NCI-H1694 (cell line): Measurements from ENCODE around the gene PGLYRP3.

Experiments used
- DNase-seq: peaks from one replicate; lab custom pipeline; 2025; lab: John Stamatoyannopoulos, UW

Gene PGLYRP3

GRCh38 chr1:153312570-153313186 is at the start of gene PGLYRP3:
PGLYRP3 (minus strand) TSS chr1:153312952; CDS start chr1:153310665, 2,287 bp downstream.
- DNase-seq = no peak

GRCh38 chr1:153362187-153362775 is 49.5 kb upstream of the PGLYRP3 start:
- peak; percentile 83 for DNase-seq

- no peak for DNase-seq
These were observed 48.8 kb upstream of the PGLYRP3 start for GRCh38 chr1:153361480-153362109.

- DNase-seq = no peak
These were observed 48.1 kb upstream of the PGLYRP3 start for GRCh38 chr1:153360592-153361479.

- no peak for DNase-seq
These were observed 47.4 kb upstream of the PGLYRP3 start for GRCh38 chr1:153360190-153360589.

DNA sequence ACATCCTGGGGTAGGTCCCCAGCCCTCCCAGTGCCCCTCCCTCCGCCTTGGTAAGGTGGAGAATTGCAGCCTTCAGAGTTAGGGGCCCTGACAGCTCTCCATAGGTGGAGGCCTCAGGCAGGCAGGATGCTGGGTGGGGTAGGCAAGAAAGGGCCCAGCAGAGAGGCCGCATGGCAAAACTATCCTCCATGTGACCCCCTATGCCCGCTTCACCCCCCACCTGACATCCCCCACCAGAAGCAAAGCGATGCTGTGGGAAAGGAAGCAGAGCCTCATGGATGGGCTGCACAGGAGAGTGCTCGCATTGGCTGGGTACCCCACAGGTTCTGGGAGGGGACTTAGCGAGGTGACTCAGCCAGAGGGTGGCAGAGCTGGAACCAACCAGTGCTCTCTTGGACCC is 46.5 kb upstream of the PGLYRP3 start:
- DNase-seq = no peak

DNA sequence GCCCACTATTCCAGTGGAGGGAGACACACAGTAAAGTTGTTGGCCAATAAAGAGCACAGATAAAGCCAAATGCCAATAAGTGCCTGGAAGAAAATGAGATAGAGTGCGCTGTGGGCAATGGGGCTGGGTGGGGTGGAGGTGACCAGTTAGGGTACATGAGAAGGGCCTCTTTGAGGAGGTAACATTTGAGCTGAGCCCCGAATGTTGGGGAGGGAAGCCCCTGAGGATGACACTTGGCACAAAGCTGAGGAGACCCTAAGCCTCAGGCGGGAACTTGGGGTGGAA is 45.9 kb upstream of the PGLYRP3 start:
- no peak for DNase-seq

DNA sequence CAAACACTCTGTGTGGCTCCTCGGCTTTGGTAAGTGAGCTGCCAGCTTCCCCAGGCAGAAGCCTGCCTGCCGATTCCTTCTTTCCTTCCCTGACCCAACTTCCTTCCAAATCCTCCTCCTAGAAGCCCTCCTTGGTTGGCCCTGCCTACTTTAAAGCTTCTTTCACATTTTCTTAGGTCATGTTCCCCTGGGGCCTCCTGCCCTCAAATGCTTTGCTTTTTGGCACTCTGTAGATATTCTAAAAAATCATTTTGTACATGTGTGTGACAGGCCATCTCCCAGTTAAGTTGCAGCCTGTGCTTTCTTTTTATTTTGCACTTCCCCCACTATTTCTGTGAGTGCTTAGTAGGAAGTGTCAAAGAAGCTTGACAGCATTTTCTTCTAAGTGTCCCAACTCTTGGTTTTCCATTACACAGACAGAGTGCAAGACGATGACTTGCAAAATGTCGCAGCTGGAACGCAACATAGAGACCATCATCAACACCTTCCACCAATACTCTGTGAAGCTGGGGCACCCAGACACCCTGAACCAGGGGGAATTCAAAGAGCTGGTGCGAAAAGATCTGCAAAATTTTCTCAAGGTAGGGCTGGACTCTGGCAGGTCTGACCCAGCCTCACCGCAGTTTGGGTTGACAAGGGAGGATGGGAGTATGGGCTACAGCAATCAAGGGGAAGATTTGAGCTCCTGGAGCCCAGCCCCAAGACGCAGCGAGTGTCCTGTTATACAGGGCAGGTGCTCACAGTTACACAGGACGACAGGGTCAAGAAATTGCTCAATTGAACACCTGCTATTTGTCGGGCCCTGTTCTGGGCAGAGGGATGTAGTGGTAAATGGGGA is 45.3 kb upstream of the PGLYRP3 start, which contains the start of gene S100A9:
Gene S100A9 (plus strand): TSS at position 2 of the 838 bp plus-strand sequence. CDS start 430 bp downstream, at position 432.
- no peak for DNase-seq

GRCh38 chr1:153357076-153357852 is 44.5 kb upstream of the PGLYRP3 start:
- no peak for DNase-seq

DNA sequence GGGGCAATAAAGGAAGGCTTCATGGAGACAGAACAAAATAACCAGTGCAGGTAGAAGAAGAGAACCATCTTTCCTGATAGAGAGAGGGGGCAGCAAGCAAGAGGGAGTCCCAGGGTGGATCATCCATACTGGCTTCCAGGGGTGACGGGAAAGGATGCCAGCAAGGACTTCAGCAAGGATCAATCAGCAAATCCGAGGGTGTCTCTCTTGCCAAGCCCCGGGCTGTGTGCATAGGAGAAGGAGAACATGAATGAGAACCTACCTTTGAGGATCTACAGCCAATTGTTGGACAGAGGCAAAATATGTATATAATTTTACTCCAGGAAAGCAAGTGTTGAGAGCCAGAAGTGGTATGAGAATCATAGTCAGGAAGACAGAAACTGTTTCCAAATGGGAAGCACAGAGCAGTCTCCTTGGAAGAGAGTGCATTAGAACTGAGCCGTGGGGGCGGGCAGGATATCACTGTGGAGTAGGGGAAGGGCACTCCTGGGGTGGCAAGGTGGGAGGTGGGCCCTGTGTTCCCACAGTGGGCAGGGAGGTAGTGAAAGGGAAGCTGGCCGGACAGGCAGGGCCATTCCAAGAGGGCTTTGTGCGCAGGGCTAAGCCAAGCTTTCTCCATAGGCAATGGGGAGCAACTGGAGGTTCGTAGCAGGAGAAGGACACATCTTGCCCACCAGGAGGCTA is 43.8 kb upstream of the PGLYRP3 start:
- no peak for DNase-seq

DNA sequence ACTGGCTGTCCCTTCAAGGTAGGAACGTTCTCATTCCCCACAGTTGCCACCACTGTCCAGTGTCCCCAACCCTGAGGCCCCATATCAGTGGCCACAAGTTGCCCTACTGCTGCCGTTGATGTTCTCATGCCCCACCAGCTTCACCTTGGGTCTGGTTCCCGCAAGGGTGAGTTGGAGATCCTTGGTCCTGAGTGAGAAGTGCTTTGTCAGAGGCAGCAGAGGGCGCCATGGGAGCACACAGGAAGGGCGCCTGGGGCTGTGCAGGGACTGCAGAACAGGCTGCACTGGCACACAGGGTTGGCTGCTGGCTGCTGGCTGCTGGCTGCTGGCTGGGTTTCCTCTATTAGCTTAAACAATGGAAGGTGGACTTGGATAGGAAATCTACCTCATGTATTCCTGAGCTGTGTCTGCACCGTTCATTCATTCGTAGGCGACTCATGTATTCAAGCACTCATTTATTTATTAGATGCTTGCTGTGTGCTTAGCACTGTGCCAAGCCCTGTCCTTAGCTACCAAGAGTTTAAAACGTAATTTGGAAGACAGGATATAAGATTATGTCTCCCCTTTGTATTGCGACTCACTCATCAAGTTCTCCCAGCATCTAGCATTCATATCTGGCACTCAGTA is 42.8 kb upstream of the PGLYRP3 start:
- peak; percentile 82 for DNase-seq

DNA sequence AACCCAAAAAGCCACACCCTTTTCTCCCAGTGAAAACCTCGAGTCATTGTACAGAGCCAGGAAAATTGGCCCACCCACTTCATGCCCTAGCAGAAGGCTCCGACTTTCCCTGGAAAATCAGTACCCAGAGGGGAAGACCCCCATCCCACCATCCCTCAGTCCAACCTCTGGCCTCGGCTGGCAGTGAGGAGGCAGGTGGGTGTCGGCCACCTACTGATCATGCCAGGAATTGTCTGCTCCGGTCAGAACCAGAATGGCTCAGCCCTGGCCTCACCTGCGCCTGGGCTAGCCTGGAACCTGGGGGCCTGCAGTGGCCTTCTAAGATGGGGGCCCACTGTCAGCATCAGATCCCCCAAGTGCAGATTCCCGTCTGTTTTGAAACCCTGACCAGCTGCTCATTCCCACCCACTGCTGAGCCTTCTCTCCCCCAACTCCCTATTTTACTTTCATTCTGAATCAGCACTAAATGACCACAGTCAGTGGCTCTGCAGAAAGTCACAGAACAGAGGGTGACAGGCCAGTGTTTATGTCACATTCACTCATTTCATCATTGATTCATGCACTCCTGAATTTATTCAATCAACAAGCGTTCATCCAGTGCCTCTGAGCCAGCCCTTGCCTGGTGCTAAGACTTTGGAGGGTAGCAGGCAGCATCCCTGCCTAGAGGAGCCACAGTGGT is 41.9 kb upstream of the PGLYRP3 start:
- DNase-seq = no peak

- DNase-seq = peak; percentile 43
These were observed 40.6 kb upstream of the PGLYRP3 start for GRCh38 chr1:153353226-153353947.

- peak; percentile 94 for DNase-seq
These were observed 39.8 kb upstream of the PGLYRP3 start for GRCh38 chr1:153352523-153352922.

DNA sequence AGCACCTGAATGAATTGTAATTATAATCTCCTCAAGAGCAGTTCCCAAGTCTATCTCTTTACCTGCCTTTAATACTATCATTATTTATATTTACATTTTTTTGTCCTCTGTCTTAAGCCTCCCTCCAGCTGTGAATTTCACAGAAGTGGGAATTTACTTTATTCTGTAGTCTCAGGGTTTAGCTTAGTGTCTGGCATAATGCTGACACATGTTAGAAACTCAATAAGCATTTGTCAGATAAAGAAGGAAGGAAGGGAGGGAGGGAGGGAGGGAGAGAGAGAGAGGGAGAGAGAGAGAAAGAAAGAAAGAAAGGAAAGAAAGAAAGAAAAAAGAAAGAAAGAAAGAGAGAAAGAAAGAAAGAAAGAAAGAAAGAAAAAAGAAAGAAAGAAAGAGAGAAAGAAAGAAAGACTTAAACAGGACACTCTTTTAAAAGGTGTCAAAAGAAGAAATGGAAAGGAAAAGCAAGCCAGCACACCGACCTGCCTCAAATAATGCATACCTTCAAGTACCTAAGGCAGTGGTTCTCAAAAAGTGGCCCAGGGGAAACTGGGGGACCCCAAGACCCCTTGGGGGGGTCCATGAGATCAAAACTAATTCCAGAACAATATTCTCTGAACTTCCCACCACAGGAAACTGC is 37.7 kb upstream of the PGLYRP3 start:
- DNase-seq = no peak

DNA sequence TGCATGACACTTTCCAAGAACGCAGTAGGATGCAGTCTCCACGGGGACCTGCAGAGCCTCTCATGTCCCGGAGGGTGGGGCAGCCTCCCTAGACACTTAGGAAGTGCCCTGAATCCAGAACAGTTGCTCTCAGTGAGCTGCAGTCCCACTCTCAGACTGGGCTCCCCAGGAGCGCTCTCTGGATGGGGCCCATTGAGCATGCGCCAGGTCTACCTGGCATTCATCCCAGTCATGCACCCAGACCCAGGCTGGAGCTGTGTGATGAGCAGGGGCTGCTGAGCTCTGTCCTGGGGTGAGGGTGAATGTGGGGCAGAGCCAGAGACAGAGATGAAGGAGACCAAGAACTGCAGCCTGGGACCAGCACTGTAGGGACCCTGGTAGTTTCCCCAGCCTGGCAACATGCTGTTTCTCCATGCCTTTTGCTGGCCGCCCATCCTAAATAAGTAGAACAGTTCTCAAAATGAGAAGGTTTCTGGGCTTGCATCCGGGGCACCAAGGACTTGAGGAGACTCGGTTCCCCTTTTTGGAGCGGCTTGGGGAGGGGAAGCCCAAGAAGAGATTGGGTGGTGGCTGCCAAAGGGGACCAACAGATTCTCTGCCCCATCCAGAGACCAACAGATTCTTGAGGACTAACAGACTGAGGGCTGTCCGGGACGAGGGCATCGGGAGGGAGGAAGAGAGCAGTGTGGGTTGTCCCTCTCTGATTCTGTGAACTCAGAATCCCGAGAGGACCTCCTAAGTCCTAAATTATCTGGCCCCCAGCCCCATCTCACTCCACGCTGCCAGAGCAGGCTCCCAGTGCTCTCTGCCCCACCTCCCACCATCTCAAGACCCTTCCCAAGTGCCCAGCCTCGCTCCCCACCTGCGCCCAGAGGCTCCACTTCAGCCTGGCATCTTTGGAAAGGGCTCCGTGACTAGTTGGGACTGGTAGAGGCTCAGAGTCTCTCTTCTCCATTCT is 36.9 kb upstream of the PGLYRP3 start:
- DNase-seq = no peak
